Measurements from ENCODE around the gene KRT14.

- TF ChIP-seq, protein P1, sequence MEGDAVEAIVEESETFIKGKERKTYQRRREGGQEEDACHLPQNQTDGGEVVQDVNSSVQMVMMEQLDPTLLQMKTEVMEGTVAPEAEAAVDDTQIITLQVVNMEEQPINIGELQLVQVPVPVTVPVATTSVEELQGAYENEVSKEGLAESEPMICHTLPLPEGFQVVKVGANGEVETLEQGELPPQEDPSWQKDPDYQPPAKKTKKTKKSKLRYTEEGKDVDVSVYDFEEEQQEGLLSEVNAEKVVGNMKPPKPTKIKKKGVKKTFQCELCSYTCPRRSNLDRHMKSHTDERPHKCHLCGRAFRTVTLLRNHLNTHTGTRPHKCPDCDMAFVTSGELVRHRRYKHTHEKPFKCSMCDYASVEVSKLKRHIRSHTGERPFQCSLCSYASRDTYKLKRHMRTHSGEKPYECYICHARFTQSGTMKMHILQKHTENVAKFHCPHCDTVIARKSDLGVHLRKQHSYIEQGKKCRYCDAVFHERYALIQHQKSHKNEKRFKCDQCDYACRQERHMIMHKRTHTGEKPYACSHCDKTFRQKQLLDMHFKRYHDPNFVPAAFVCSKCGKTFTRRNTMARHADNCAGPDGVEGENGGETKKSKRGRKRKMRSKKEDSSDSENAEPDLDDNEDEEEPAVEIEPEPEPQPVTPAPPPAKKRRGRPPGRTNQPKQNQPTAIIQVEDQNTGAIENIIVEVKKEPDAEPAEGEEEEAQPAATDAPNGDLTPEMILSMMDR (IDR thresholded peaks at IDR 0.05): no peak
- TF ChIP-seq POLR2AphosphoS5 (IDR thresholded peaks at IDR 0.05): no peak
Observed at GRCh38 chr17:41586863-41587495, at the start of gene KRT14.
